Measurements from ENCODE around the gene STPG2. TPM values are rescaled to one million over a fixed set of nuclear protein-coding genes. Genes with fewer than 3 reads are reported as not detected.

STPG2 gene
- total RNA-seq, 1 experiment from 2014 or later, result 0.20 TPM

- H2AK5ac ChIP-seq (ENCODE audit: insufficient read length, low read length), result no peak overlapping the region
- H3K4ac ChIP-seq (ENCODE audit: low read depth, low read length), result no peak overlapping the region
- no peak overlapping the region for H3K14ac ChIP-seq (ENCODE audit: insufficient read depth, low read length)
- Mint-ChIP-seq H3K4me1 (no peaks in the 10 kb centered on the region), H3K27me3 (ENCODE audit: low read depth) (no peaks in the 10 kb centered on the region), H3K4me3 (no peak overlapping the region), H3K36me3 (ENCODE audit: insufficient read depth in 1 of 3, low read depth in 3 of 3) (peaks cover 2 to 4% (median 4%) of the 10 kb centered on the region in 3 experiments; a peak in 2 of 7 replicates), H3K9me3 (peaks cover 4 to 8% of the 10 kb centered on the region in 2 experiments; a peak in 3 of 5 replicates), H3K27ac (no peak overlapping the region)
- H3K23me2 ChIP-seq (ENCODE audit: insufficient read length, low read depth, low read length, poor library complexity, severe bottlenecking), result no peaks in the 10 kb centered on the region
- no peaks in the 10 kb centered on the region for H4K20me1 ChIP-seq (ENCODE audit: control insufficient read depth, insufficient read depth, insufficient read length)
- H3K27ac ChIP-seq (ENCODE audit: insufficient read length, low read depth, low read length), result no peak overlapping the region
- no peak overlapping the region for H2BK15ac ChIP-seq (ENCODE audit: low read depth, low read length)
- no peaks in the 10 kb centered on the region for H3K4me1 ChIP-seq (ENCODE audit: insufficient read depth, low read length)
- no peak overlapping the region for H3K23ac ChIP-seq (ENCODE audit: insufficient read length, low read depth, low read length)
- H4K5ac ChIP-seq (ENCODE audit: insufficient read length, low read depth, low read length), result no peak overlapping the region
- no peak overlapping the region for H3T11ph ChIP-seq (ENCODE audit: low read length)
- H2BK12ac ChIP-seq (ENCODE audit: insufficient read length, low read depth, low read length), result no peak overlapping the region
- H3K79me1 ChIP-seq (ENCODE audit: insufficient read depth, low read depth, low read length, poor library complexity, severe bottlenecking), result no peaks in the 10 kb centered on the region
- no peak overlapping the region for H2BK20ac ChIP-seq (ENCODE audit: low read depth, low read length, poor library complexity, severe bottlenecking)
- H2BK5ac ChIP-seq (ENCODE audit: insufficient read length, low read length), result no peak overlapping the region
- no peak overlapping the region for H4K8ac ChIP-seq (replicated peaks; ENCODE audit: insufficient read length, low read depth, low read length)
- H4K91ac ChIP-seq (ENCODE audit: insufficient read length, low read depth, low read length), result no peak overlapping the region
- H3K56ac ChIP-seq (ENCODE audit: insufficient read length, low read depth, low read length), result no peak overlapping the region
- H3K18ac ChIP-seq (ENCODE audit: insufficient read length, low read depth, low read length), result no peak overlapping the region
- no peaks in the 10 kb centered on the region for H3K27me3 ChIP-seq (ENCODE audit: insufficient read depth, low read length)
- no peak overlapping the region for H2AFZ ChIP-seq (ENCODE audit: low read length)
- no CpG with 5 or more reads among the region's 2 CpGs for WGBS (ENCODE audit: extremely low coverage, insufficient read length, low lambda C conversion rate)
- no peak overlapping the region for H3K4me2 ChIP-seq (ENCODE audit: insufficient read depth, insufficient read length, low read length)
- no peak for TF ChIP-seq CTCF (conservative IDR thresholded peaks at IDR 0.05)
- no peaks in the 10 kb centered on the region for H3K79me2 ChIP-seq (ENCODE audit: insufficient read depth, low read length)
- peaks cover 9% of the 10 kb centered on the region for H3K9me3 ChIP-seq (ENCODE audit: control insufficient read depth, low read depth, low read length)
- H3K9ac ChIP-seq (ENCODE audit: extremely low read depth, insufficient read length, low read length), result no peak overlapping the region
- DNase-seq, result no peak
- no peak overlapping the region for H2BK120ac ChIP-seq (ENCODE audit: low read depth, low read length, poor library complexity, severe bottlenecking)
Measured at GRCh38 chr4:97662133-97662532, 481.1 kb downstream of the STPG2 start.

All from H9 (cell line).